Prostate gland (tissue), 2 donors: ENCODE results near the gene HES1. TPM values are rescaled to one million over a fixed set of nuclear protein-coding genes. Genes with fewer than 3 reads are reported as not detected.

ENCODE experiments used
- DNase-seq: peaks from one replicate; pipeline ENCODE4 v3.0.0-alpha.2; 2019; ENCODE audit warnings: low spot score
- H3K27ac ChIP-seq, 2 donors: fragments of 200-600 bp; sonication (generic); 2 replicates each; pipeline ENCODE4 v1.5.1; 2017 to 2019
- H3K27me3 ChIP-seq: fragments of 200-600 bp; sonication (generic); replicated peaks from 2 replicates; pipeline ENCODE4 v1.5.1; 2019; ENCODE audit not compliant: insufficient read depth
- H3K36me3 ChIP-seq, 2 donors: fragments of 200-600 bp; sonication (generic); 1 replicate in 1 of 2; 2 replicates in 1 of 2; pipeline versions ENCODE4 v1.5.1 to v1.8.1; 2017 to 2019
- H3K4me1 ChIP-seq: fragments of 200-600 bp; sonication (generic); replicated peaks from 2 replicates; pipeline ENCODE4 v1.5.1; 2019
- H3K4me3 ChIP-seq, 2 donors: fragments of 200-600 bp; sonication (generic); 2 replicates each; pipeline ENCODE4 v1.5.1; 2017 to 2019
- H3K9me3 ChIP-seq: fragments of 200-600 bp; sonication (generic); 2 replicates; pipeline ENCODE4 v1.5.1; 2017
- CTCF ChIP-seq, 4 experiments: fragments of 200-600 bp in 2 of 4; fragments of 450-650 bp in 2 of 4; sonication (generic) in 2 of 4; IDR thresholded peaks; 1 replicate in 3 of 4; 2 replicates in 1 of 4; pipeline ENCODE4 v1.5.1; 2016 to 2019; ENCODE audit warnings: antibody characterized with exemption in 4 of 4, mild to moderate bottlenecking in 2 of 4, moderate library complexity in 2 of 4
- POLR2A ChIP-seq: fragments of 450-650 bp; IDR thresholded peaks from one replicate; pipeline ENCODE4 v1.6.1; 2016; ENCODE audit warnings: antibody characterized with exemption, mild to moderate bottlenecking
- POLR2AphosphoS5 ChIP-seq: sonication (generic); formaldehyde crosslinking; IDR thresholded peaks from one replicate; pipeline ENCODE4 v1.6.1; 2017; ENCODE audit warnings: antibody characterized with exemption
- WGBS: methylation state at CpG from one replicate; pipeline ENCODE4 v1.1.5; 2018; 5-methylcytosine and 5-hydroxymethylcytosine counted together
- intact Hi-C: fragments of 100-400 bp; cut with DNase I; formaldehyde crosslinking; loops from one replicate; pipeline ENCODE4 v1.14.2; 2022
- total RNA-seq, 2 donors: library from RNA; depleted of rRNA; stranded (reverse); fragments of >200 nt; gene quantifications; one replicate each; pipeline ENCODE4 v1.1.0, GENCODE V29; 2016

HES1 gene
- total RNA-seq, 2 donors from 2014 or later, result 92.4 to 174 TPM

GRCh38 chr3:194101592-194102432, 34.1 kb upstream of the HES1 start:
- Histone ChIP-seq H3K36me3 (no peaks in the 10 kb centered on the region), H3K4me1 (peaks cover 5% of the 10 kb centered on the region), H3K27me3 (no peaks in the 10 kb centered on the region), H3K9me3 (no peaks in the 10 kb centered on the region), H3K27ac (no peak overlapping the region), H3K4me3 (no peak overlapping the region)
- intact Hi-C loops, result no loop called here
- no peak for DNase-seq
- WGBS, result 86% methylated on average over 7 of the region's 7 CpGs
- no peak for TF ChIP-seq POLR2AphosphoS5
- TF ChIP-seq POLR2A, result no peak
- no peak for TF ChIP-seq CTCF (IDR thresholded peaks at IDR 0.05)

- no peaks in the 10 kb centered on the region for H3K27me3 ChIP-seq
- TF ChIP-seq CTCF (IDR thresholded peaks at IDR 0.05), result no peak
- TF ChIP-seq POLR2AphosphoS5, result no peak
- TF ChIP-seq POLR2A, result no peak
These were observed 33.5 kb upstream of the HES1 start for GRCh38 chr3:194102436-194102835.

GRCh38 chr3:194103505-194103904, 32.4 kb upstream of the HES1 start:
- WGBS, result 93% methylated on average over 7 of the region's 7 CpGs
- no peak for DNase-seq
- no peaks in the 10 kb centered on the region for H3K4me1 ChIP-seq
- no peaks in the 10 kb centered on the region for H3K9me3 ChIP-seq
- no peak overlapping the region for H3K27ac ChIP-seq
- intact Hi-C loops, result no loop called here
- H3K4me3 ChIP-seq, result no peak overlapping the region
- TF ChIP-seq CTCF (IDR thresholded peaks at IDR 0.05) (no peak), POLR2A (no peak), POLR2AphosphoS5 (no peak)
- H3K36me3 ChIP-seq, result no peaks in the 10 kb centered on the region
- H3K27me3 ChIP-seq, result no peaks in the 10 kb centered on the region

More at GRCh38 chr3:194102436-194102835, 33.5 kb upstream of the HES1 start:
- no peak overlapping the region for H3K4me3 ChIP-seq
- no peaks in the 10 kb centered on the region for H3K36me3 ChIP-seq
- no peaks in the 10 kb centered on the region for H3K9me3 ChIP-seq
- intact Hi-C loops, result no loop called here
- no peak overlapping the region for H3K27ac ChIP-seq
- no peak for DNase-seq
- H3K4me1 ChIP-seq, result peaks cover 4% of the 10 kb centered on the region
- 80% methylated on average over 5 of the region's 5 CpGs for WGBS

GRCh38 chr3:194103983-194104751, 31.8 kb upstream of the HES1 start:
- H3K4me1 ChIP-seq, result no peaks in the 10 kb centered on the region
- intact Hi-C loops, result no loop called here
- 69% methylated on average over 12 of the region's 12 CpGs for WGBS
- no peaks in the 10 kb centered on the region for H3K9me3 ChIP-seq
- DNase-seq, result no peak
- no peak overlapping the region for H3K27ac ChIP-seq
- no peaks in the 10 kb centered on the region for H3K27me3 ChIP-seq
- H3K4me3 ChIP-seq, result no peak overlapping the region
- H3K36me3 ChIP-seq, result no peaks in the 10 kb centered on the region
- TF ChIP-seq POLR2A, result no peak
- TF ChIP-seq CTCF (IDR thresholded peaks at IDR 0.05), result no peak
- TF ChIP-seq POLR2AphosphoS5, result no peak
